Cerebellar nuclear complex (tissue), 1 donor: ENCODE results near the gene ARHGEF3.
"Not testable (repeated sequence)": the region's sequence is repeated elsewhere in the genome, so short reads cannot be mapped to it uniquely, and the experiment has no call there.

ENCODE experiments used
- DNase-seq, 2 experiments: peaks; one replicate each; lab custom pipeline; 2025; lab: John Stamatoyannopoulos, UW

The ARHGEF3 gene

DNA sequence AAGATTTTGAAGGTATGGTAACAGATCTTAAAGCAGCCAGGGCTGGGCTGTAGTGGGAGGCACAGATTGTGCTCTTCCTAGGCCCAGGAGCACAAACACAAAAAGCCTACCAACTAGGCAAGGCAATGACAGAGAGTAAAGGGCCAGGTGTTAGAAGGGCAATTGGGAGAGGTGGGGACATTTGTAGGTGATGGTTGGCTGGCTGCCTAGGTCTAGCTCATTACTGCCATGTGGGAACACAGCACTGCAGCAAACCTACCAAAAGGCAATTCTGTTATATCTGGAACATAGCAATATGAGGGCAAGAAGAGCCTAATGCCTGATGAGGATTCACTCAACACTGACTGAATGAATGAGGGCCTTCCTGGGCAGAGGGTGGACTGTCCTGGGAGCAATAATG lies 30.4 kb downstream of the ARHGEF3 start:
- peak in 1 of 2 experiments; percentile 22 for DNase-seq

DNA sequence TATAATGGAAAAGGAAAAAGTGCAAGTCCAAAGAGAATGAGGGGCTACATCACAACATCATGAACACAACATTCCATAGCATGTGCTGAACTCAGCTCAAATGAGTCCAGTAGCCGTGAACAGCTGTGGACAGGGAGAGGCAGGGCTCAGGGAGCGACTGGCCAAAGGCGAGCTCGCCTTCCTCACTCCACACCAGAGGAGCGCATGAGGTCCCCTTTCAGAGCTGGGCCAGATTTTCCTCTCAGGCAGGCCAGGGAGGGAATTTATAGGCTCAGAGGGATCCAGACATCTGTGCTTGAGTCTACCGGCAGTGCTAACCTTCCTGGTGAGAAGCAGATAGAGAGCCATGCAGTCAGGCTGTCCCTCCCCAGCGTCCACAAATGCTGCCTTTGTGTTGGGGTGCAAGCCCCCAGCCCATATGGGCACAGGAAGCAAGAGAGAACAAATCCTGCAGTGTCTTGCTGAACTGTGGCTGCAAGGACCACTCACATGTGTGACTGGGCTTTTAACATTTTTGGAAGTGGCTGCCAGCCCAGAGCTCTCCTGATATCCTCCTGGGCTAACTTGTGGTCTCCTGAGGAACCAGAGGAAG lies 32.5 kb downstream of the ARHGEF3 start:
- DNase-seq, result no peak

DNA sequence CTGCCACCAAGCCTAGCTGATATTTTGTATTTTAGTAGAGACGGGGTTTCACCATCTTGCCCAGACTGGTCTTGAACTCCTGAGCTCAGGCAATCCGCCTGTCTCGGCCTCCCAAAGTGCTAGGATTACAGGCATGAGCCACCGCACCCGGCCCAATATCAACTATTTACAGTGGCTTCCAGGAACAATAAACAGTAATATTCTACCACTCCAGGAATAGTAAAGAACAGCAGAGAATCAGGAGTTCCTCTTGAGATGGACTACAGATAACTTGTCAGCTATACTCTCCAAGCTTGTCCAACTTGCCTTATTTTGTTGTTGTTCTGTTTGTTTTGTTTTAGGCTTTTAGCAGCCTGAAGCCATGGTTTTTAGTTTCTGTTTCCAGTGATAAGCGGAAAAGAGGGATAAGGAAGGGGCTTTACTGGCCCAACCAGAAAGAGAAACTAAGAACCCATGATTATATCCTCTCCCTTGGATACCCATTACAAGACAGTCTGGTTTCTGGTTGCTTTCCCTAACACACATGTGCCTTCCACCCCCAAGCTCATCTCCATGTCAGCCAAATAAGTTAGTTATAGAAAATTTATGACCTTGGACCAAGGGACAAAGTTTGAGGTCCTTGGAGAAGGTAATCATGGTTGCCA lies 36.7 kb downstream of the ARHGEF3 start:
- DNase-seq, result no peak

DNA sequence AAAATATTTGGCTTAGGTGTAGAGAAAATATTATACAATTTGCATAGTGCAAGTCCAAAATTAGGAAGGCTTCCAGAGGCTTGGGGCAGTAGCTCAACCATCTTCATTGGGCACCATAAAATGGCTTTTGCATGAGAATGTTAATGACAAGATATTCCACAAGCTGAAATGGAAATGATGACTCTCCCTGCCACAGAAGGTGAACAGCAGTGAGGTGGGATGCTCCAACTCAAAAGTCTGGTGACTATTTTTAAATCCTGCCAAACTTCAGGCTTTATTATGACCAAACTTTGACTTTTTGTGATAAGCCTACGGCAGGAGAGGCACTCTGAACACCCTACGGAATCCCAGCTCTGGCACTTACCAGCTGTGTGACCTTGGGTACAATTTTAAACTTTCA lies 37.6 kb downstream of the ARHGEF3 start:
- no peak for DNase-seq

GRCh38 chr3:56763233-56763632 lies 38.5 kb downstream of the ARHGEF3 start:
- DNase-seq, result no peak

DNA sequence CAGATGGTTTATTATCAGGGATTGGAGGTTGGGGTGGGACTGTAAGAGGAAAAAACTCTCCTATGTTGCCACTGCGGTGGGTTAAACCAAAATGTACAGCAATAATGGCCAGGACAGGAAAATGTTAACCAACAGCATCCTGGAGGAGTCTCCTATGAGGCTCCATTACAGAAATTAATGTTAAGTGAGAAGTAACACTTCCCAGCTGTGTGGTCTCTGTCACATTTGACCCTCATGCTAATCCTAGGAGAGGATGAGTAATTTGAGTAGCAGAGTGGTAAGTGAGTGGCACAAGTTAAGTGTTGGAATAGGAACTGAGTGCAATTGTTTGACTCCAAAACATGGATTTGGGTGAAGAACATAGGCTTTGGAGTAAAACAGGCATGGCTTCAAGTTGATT lies 39.0 kb downstream of the ARHGEF3 start:
- DNase-seq, result no peak

DNA sequence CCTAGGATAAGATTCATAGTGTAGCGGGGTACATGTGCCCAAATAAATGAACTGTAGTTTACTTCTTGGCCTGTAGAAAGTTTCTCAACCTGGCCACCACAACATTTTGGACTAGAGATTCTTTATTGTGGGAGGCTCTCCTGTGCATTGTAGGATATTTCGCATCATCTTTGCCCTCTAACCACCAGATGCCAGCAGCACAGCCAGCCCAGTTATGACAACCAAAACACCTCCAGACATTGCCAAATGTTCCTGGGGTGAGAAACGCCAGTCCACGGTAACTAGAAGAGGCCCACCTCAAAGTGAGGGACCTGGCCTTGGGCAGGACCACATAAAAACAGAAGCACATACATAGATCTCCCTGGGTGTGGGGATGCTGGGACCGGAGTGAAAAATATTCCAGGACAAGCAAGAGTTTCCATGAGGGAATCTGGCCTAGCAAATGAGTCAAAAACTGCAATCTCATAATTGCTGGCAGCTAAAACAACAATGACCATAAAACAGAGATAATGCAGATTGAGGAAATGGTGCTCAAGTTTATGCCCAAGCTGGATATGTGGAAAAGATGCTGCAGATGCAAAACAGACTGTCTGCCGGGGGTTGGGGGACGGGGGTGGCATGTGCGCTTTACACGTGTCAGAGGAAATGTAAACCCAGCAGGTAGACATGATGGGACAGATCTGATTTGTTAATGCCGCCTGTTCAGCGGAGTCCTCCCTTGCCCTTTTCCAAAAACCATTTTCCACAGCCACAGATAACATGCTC lies 39.7 kb downstream of the ARHGEF3 start:
- no peak for DNase-seq

DNA sequence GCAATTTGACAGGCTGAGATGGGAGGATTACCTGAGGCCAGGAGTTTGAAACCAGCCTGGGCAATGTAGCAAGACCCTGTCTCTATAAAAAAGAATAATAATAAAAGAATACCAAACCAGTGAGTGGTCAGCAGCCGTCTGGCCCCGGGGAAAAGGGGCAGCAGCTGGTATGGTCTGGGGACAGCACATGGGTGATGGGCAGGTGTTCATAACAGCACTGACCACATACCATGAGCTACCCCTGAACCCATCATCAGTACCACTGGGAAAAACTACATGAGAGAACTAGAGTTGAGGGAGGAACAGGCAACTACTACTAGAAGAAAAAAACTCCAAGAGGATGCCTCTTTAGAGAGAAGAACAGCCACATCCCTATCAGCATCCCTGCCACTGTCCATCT lies 40.7 kb downstream of the ARHGEF3 start:
- DNase-seq, result no peak

- DNase-seq, result no peak
Observed at GRCh38 chr3:56759532-56759931, 42.2 kb downstream of the ARHGEF3 start.

- DNase-seq, result no peak
Observed at GRCh38 chr3:56758539-56758981, 43.2 kb downstream of the ARHGEF3 start.

- DNase-seq, result not testable (repeated sequence)
Observed at GRCh38 chr3:56758042-56758441, 43.7 kb downstream of the ARHGEF3 start.

- no peak for DNase-seq
Observed at GRCh38 chr3:56754741-56755417, 46.9 kb downstream of the ARHGEF3 start.

- no peak for DNase-seq
Observed at GRCh38 chr3:56753206-56753820, 48.4 kb downstream of the ARHGEF3 start.

GRCh38 chr3:56751056-56751707 lies 50.6 kb downstream of the ARHGEF3 start:
- no peak for DNase-seq

DNA sequence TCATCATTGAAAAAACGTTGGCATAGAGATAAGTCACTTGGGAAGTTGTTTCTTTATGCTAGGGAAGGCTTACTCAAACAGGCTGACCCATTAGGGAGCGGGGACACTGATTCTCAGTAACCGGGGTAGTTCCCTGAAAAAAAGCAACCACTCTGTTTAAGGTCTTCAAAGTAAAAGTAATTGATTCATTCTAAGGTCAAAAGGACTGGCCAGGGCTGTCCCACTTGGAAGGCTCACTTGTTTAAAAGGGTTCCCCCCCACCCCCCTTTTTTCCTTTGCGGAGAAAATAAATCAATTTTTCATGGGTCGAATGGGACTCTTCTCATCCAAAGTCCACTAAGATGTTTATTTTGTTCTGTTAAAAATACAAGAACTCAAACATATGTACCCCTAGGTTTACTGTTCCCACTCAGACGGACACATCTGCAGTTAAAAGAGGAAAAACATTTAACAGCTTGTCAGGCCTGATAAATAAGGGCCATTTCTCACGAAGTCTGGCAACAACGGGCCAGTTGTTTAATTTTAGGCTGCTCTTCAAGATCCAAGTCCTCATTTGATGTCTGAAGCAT lies 53.0 kb downstream of the ARHGEF3 start:
- DNase-seq, result no peak

DNA sequence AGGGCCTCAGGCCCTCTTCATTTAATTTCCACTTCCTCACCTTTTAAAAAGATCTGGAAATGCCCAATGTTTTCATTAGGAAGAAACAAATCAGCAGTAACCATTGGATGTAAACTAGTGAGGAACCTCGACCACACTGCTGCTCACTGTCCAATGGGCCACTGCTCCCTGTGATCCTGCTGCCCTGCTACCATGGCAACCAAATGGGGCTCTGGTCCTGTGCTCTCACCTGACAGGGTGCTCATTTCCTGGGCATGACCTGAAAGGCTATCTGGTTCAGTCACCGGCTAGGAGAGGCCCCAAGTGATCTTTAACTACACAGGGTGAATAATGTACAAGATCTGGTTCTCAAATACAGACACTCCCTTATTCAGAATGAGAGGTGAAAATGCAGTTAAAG lies 54.6 kb downstream of the ARHGEF3 start:
- no peak for DNase-seq

DNA sequence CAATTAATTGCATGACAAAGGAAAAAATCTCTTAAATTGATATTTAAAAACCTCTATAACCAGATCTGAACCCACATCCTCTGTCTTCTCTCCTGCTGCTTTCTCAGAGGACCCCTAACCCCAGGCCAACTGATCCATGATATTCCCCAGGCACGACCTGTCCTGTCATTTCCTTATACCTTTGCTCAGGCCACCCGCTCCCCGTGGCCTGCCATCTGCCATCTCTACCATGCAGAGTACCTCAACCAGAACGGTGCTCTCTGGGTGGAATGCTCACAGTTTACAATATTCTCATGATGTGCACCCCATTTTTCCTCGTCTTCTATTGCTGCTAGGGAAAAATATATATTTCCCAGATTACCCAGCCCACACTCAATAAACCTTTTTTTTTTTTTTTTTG lies 57.7 kb downstream of the ARHGEF3 start:
- DNase-seq, result no peak

GRCh38 chr3:56742887-56743286 lies 58.9 kb downstream of the ARHGEF3 start:
- no peak for DNase-seq

DNA sequence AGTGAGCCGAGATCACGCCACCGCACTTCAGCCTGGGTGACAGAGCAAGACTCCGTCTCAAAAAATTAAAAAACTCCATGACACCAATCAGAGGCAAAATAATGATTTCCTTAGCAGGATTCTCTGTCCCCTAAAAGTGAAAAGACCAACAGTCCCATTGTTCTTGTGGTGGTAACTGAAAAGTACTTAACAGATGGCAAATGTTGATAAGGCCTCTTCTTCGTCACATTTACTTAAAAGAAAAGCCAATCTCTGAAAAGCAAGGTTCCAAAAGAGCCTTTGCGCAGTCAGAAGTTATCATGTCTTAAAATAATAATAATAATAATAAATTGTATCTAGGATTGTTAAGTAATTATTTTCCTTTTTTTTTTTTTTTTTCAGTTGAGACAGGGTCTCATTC lies 62.7 kb downstream of the ARHGEF3 start:
- DNase-seq, result no peak

DNA sequence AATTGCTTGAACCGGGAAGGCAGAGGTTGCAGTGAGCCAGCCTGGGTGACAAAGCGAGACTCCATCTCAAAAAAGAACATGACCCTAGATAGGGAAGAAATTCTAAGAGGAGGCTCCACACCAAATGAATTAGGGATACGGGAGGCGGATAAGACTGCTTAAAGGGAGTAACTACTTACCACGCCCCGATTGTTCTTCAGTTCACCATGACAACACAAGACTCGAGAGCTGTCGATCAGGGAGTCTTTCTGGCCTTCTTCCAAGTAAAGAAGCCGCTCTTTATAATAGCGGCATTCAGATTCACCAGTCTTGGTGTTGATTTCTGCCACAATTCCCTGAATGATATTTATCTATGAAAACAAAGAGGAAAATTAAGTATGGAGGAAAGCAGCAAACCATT lies 64.7 kb downstream of the ARHGEF3 start:
- DNase-seq, result no peak

GRCh38 chr3:56732109-56732508 lies 69.6 kb downstream of the ARHGEF3 start:
- DNase-seq, result no peak
